Activated CD4-positive, alpha-beta memory T cell treated with anti-CD3 and anti-CD28 coated beads for 36 hours (primary cell): ENCODE measurements around the gene REM2. TPM values are rescaled to one million over a fixed set of nuclear protein-coding genes. Genes with fewer than 3 reads are reported as not detected.
A peak's percentile ranks its signal among the peaks of the same experiment; 100 is the strongest.

Source experiments
- CTCF ChIA-PET: fragments of 350-600 bp; sonication (Branson Sonifier 250); formaldehyde crosslinking; loops from one replicate; lab custom pipeline; 2021; ENCODE audit warnings: antibody characterized with exemption, inconsistent platforms; lab: Charles Lee
- POLR2A ChIA-PET: fragments of 350-600 bp; sonication (Branson Sonifier 250); formaldehyde crosslinking; loops from one replicate; lab custom pipeline; 2021; ENCODE audit warnings: antibody characterized with exemption; lab: Charles Lee
- DNase-seq: peaks from one replicate; pipeline ENCODE4 v3.0.0-alpha.2; 2020
- H3K27ac Mint-ChIP-seq: one replicate; pipeline ENCODE4 v1.8.0; 2021; ENCODE audit warnings: mixed read lengths
- H3K27me3 Mint-ChIP-seq: one replicate; pipeline ENCODE4 v1.8.0; 2021; ENCODE audit warnings: mixed read lengths
- H3K36me3 Mint-ChIP-seq: one replicate; pipeline ENCODE4 v1.8.0; 2021; ENCODE audit warnings: mixed read lengths
- H3K4me1 Mint-ChIP-seq: one replicate; pipeline ENCODE4 v1.8.0; 2021; ENCODE audit warnings: low read depth, mixed read lengths
- H3K4me3 Mint-ChIP-seq: one replicate; pipeline ENCODE4 v1.8.0; 2021; ENCODE audit warnings: mild to moderate bottlenecking, mixed read lengths
- H3K9me3 Mint-ChIP-seq: one replicate; pipeline ENCODE4 v1.8.0; 2021; ENCODE audit warnings: mixed read lengths
- intact Hi-C: fragments of 100-400 bp; cut with micrococcal nuclease; formaldehyde crosslinking; loops from one replicate; pipeline ENCODE4 v1.15.1; 2023
- total RNA-seq, 2 experiments: library from RNA; stranded (reverse); gene quantifications; one replicate each; pipeline ENCODE4 v1.2.3, GENCODE V29; 2021

REM2 gene
- total RNA-seq, 2 experiments from 2014 or later = 0.36 to 0.77 TPM

GRCh38 chr14:22842211-22843122 is 40.6 kb upstream of the REM2 start:
- ChIA-PET POLR2A (no interaction called here), CTCF (interaction anchor here (0.9 to 1.7 kb wide), 5 partner anchors 8 to 216 kb away, joined by 3 to 5 read pairs (median 4); no protein-coding TSS in a partner anchor)
- Mint-ChIP-seq H3K4me1 (peaks cover 3% of the 10 kb centered on the region), H3K27me3 (peaks cover 14% of the 10 kb centered on the region), H3K9me3 (no peaks in the 10 kb centered on the region), H3K27ac (no peak overlapping the region), H3K4me3 (no peak overlapping the region), H3K36me3 (no peaks in the 10 kb centered on the region)
- intact Hi-C loops = no loop called here
- no peak for DNase-seq

- no peak overlapping the region for H3K27ac Mint-ChIP-seq
- POLR2A ChIA-PET = no interaction called here
- DNase-seq = no peak
- H3K27me3 Mint-ChIP-seq = peaks cover 9% of the 10 kb centered on the region
- no peaks in the 10 kb centered on the region for H3K36me3 Mint-ChIP-seq
- no peaks in the 10 kb centered on the region for H3K9me3 Mint-ChIP-seq
- no peak overlapping the region for H3K4me3 Mint-ChIP-seq
- CTCF ChIA-PET = interaction anchor here (0.9 to 1.4 kb wide), 4 partner anchors 8 to 215 kb away, joined by 3 to 4 read pairs (median 4); no protein-coding TSS in a partner anchor
- intact Hi-C loops = no loop called here
- no peaks in the 10 kb centered on the region for H3K4me1 Mint-ChIP-seq
These were observed 39.7 kb upstream of the REM2 start for GRCh38 chr14:22843123-22843925.

- Mint-ChIP-seq H3K4me1 (no peaks in the 10 kb centered on the region), H3K4me3 (no peak overlapping the region), H3K36me3 (no peaks in the 10 kb centered on the region), H3K9me3 (no peaks in the 10 kb centered on the region), H3K27me3 (peaks cover 4% of the 10 kb centered on the region), H3K27ac (no peak overlapping the region)
- ChIA-PET POLR2A (no interaction called here), CTCF (interaction anchor here (1.2 to 1.5 kb wide), 2 partner anchors 22 to 28 kb away, joined by 3 to 4 read pairs; no protein-coding TSS in a partner anchor)
- intact Hi-C loops = no loop called here
- no peak for DNase-seq
These were observed 38.6 kb upstream of the REM2 start for GRCh38 chr14:22844221-22845102.

- ChIA-PET CTCF (interaction anchor here (1.5 kb wide), 1 partner anchor 28 kb away, joined by 4 read pairs; no protein-coding TSS in a partner anchor), POLR2A (no interaction called here)
- H3K4me1 Mint-ChIP-seq = no peaks in the 10 kb centered on the region
- H3K9me3 Mint-ChIP-seq = no peaks in the 10 kb centered on the region
- H3K36me3 Mint-ChIP-seq = no peaks in the 10 kb centered on the region
- no peak overlapping the region for H3K4me3 Mint-ChIP-seq
- intact Hi-C loops = no loop called here
- peaks cover 2% of the 10 kb centered on the region for H3K27me3 Mint-ChIP-seq
- H3K27ac Mint-ChIP-seq = no peak overlapping the region
- DNase-seq = no peak
These were observed 38.0 kb upstream of the REM2 start for GRCh38 chr14:22845103-22845394.

- Mint-ChIP-seq H3K4me1 (peaks cover under 1% of the 10 kb centered on the region), H3K9me3 (no peaks in the 10 kb centered on the region), H3K27me3 (no peaks in the 10 kb centered on the region), H3K36me3 (no peaks in the 10 kb centered on the region), H3K4me3 (no peak overlapping the region), H3K27ac (no peak overlapping the region)
- intact Hi-C loops = no loop called here
- ChIA-PET CTCF (interaction anchor here (1.5 kb wide), 1 partner anchor 27 kb away, joined by 4 read pairs; no protein-coding TSS in a partner anchor), POLR2A (interaction anchor here (0.7 kb wide), 1 partner anchor 180 kb away, joined by 3 read pairs; no protein-coding TSS in a partner anchor)
- DNase-seq = no peak
These were observed 37.0 kb upstream of the REM2 start for GRCh38 chr14:22845821-22846625.

GRCh38 chr14:22846811-22847307 is 36.2 kb upstream of the REM2 start:
- ChIA-PET CTCF (interaction anchor here (0.6 to 1.0 kb wide), 2 partner anchors 26 to 290 kb away, joined by 3 read pairs; no protein-coding TSS in a partner anchor), POLR2A (interaction anchor here (0.7 kb wide), 1 partner anchor 181 kb away, joined by 3 read pairs; no protein-coding TSS in a partner anchor)
- intact Hi-C loops = no loop called here
- no peak overlapping the region for H3K4me3 Mint-ChIP-seq
- H3K9me3 Mint-ChIP-seq = no peaks in the 10 kb centered on the region
- H3K27me3 Mint-ChIP-seq = no peaks in the 10 kb centered on the region
- peaks cover 9% of the 10 kb centered on the region for H3K4me1 Mint-ChIP-seq
- no peak overlapping the region for H3K27ac Mint-ChIP-seq
- H3K36me3 Mint-ChIP-seq = no peaks in the 10 kb centered on the region
- no peak for DNase-seq

GRCh38 chr14:22847661-22848341 is 35.2 kb upstream of the REM2 start:
- H3K9me3 Mint-ChIP-seq = no peaks in the 10 kb centered on the region
- DNase-seq = no peak
- no peak overlapping the region for H3K4me3 Mint-ChIP-seq
- no peaks in the 10 kb centered on the region for H3K36me3 Mint-ChIP-seq
- ChIA-PET POLR2A (no interaction called here), CTCF (interaction anchor here (1.0 to 1.9 kb wide), 4 partner anchors 25 to 291 kb away, joined by 3 to 7 read pairs (median 4); no protein-coding TSS in a partner anchor)
- H3K27ac Mint-ChIP-seq = no peak overlapping the region
- no peaks in the 10 kb centered on the region for H3K27me3 Mint-ChIP-seq
- intact Hi-C loops = no loop called here
- peaks cover 11% of the 10 kb centered on the region for H3K4me1 Mint-ChIP-seq

- no peaks in the 10 kb centered on the region for H3K27me3 Mint-ChIP-seq
- no peak for DNase-seq
- H3K36me3 Mint-ChIP-seq = no peaks in the 10 kb centered on the region
- CTCF ChIA-PET = interaction anchor here (1.1 to 1.9 kb wide), 4 partner anchors 23 to 278 kb away, joined by 3 to 7 read pairs (median 4); partner anchors contain the start of gene LRP10
- H3K4me1 Mint-ChIP-seq = peaks cover 15% of the 10 kb centered on the region
- POLR2A ChIA-PET = no interaction called here
- intact Hi-C loops = no loop called here
- H3K4me3 Mint-ChIP-seq = no peak overlapping the region
- H3K9me3 Mint-ChIP-seq = no peaks in the 10 kb centered on the region
- H3K27ac Mint-ChIP-seq = no peak overlapping the region
These were observed 34.5 kb upstream of the REM2 start for GRCh38 chr14:22848351-22849164.

- ChIA-PET POLR2A (no interaction called here), CTCF (interaction anchor here (1.1 to 6.7 kb wide), 4 partner anchors 22 to 279 kb away, joined by 3 to 228 read pairs (median 5); partner anchors contain the start of genes LRP10 and MRPL52)
- Mint-ChIP-seq H3K36me3 (no peaks in the 10 kb centered on the region), H3K27ac (peak overlapping the region; percentile 18), H3K4me1 (peaks cover 17% of the 10 kb centered on the region), H3K9me3 (no peaks in the 10 kb centered on the region), H3K27me3 (no peaks in the 10 kb centered on the region), H3K4me3 (no peak overlapping the region)
- intact Hi-C loops = no loop called here
- DNase-seq = no peak
These were observed 33.7 kb upstream of the REM2 start for GRCh38 chr14:22849212-22849819.
